HG02973 (cell line): ENCODE data around the gene CBLN3.

Experiments
- ATAC-seq: cut with Tn5 transposase; IDR thresholded peaks from one replicate; pipeline ENCODE4 v1.9.1; 2021; ENCODE audit warnings: moderate library complexity; ENCODE audit not compliant: unreplicated experiment

Gene CBLN3

GRCh38 chr14:24385524-24385923 lies 43.9 kb downstream of the CBLN3 start:
- no peak for ATAC-seq

GRCh38 chr14:24384169-24384568 lies 45.3 kb downstream of the CBLN3 start:
- ATAC-seq: no peak

DNA sequence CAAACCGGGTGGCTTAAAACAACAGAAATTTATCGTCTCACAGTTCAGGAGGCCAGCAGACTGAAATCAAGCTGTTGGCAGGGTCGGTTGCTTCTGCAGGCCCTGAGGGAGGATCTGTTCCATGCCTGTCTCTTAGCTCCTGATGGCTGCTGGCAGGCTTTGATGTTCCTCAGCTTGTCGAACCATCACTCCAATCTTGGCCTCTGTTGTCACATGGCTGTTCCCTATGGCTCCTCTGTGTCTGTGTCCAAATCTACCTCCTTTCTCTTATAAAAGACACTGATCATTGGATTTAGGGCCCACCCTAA lies 47.5 kb downstream of the CBLN3 start:
- ATAC-seq: no peak

- no peak for ATAC-seq
These were observed 48.0 kb downstream of the CBLN3 start for GRCh38 chr14:24381363-24382063.

GRCh38 chr14:24379907-24380730 lies 49.3 kb downstream of the CBLN3 start:
- no peak for ATAC-seq

DNA sequence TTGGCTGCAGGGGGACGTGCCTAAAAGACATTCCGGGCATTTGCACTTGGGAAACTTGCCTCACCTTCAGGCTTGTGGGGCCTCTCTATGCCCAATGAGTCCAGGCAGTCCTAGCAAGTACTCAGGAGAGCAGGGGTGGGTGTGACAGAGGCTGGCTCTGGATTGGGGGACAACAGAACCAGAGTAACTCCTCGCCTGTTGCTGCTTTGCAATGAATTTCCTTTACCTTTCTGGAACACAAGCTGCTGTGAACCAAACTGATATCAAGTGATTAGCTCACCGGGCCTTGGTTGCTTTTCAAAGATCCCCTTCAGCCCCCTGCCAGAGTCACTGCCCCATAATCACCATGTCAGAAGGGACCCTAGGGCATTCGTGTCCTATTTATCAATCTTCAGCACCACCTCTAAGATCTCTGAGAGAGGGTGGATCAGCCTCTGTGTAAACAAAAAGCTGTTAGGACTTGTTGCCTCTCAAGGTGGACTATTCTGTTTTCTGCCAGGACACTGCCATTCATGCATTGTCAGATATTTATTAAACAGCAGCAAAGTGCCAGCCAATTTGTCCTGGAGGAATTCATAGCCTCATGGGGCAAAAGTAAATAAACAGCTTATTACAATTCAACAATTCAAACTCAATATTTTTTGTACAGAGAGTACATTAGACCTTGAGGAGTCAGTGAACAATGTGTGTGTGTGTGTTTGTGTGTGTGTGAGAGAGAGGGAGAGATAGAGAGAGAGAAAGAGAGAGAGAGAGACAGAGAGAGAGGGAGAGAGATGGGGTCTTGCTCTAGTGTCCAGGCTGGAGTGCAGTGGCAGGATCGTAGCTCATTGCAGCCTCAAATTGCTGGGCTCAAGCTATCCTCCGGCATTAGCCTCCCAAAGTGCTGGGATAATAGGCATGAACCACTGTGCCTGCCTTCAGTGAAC lies 50.2 kb downstream of the CBLN3 start:
- ATAC-seq: no peak

DNA sequence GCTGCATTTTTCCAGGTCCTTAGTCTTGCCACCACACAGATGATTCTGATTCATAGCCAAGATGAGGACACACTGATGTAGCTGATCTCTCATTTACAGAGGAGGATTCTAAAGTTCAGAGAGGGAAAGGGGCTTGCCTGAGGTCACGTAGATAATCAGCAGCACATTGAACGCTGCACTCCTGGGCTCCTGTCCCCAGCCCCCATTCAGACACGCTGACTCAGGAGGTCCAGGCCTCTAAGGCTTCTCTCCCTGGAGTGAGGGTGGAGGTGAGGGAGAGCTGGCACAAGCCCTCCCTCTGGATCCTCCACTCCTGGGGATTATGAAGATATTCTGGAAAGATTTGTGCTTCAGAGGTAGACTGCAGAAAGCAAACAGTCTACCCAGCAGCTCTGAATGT lies 51.1 kb downstream of the CBLN3 start:
- no peak for ATAC-seq

- ATAC-seq: no peak
These were observed 51.8 kb downstream of the CBLN3 start for GRCh38 chr14:24377657-24378056.

- ATAC-seq: no peak
These were observed 52.3 kb downstream of the CBLN3 start for GRCh38 chr14:24377126-24377525.
